Inferior parietal cortex (tissue), 1 donor: ENCODE measurements around the gene MARCHF9.

Experiments
- DNase-seq: peaks from one replicate; pipeline ENCODE4 v3.0.0-alpha.2; 2016; ENCODE audit errors: extremely low spot score

The MARCHF9 gene

GRCh38 chr12:57724003-57724935 is 30.6 kb upstream of the MARCHF9 start:
- no peak for DNase-seq

- no peak for DNase-seq
Observed at GRCh38 chr12:57724936-57725740, 29.8 kb upstream of the MARCHF9 start.

- DNase-seq, result no peak
Observed at GRCh38 chr12:57725851-57726150, 29.1 kb upstream of the MARCHF9 start.

GRCh38 chr12:57726151-57726883 is 28.6 kb upstream of the MARCHF9 start:
- no peak for DNase-seq

- no peak for DNase-seq
Observed at GRCh38 chr12:57726884-57727757, 27.8 kb upstream of the MARCHF9 start.

GRCh38 chr12:57727758-57728395 is 27.0 kb upstream of the MARCHF9 start:
- no peak for DNase-seq

GRCh38 chr12:57729321-57729844 is 25.5 kb upstream of the MARCHF9 start:
- DNase-seq, result no peak

- no peak for DNase-seq
Observed at GRCh38 chr12:57730336-57731067, 24.4 kb upstream of the MARCHF9 start.

GRCh38 chr12:57731411-57732080 is 23.4 kb upstream of the MARCHF9 start:
- DNase-seq, result no peak

GRCh38 chr12:57732270-57732669 is 22.6 kb upstream of the MARCHF9 start:
- DNase-seq, result no peak

- DNase-seq, result no peak
Observed at GRCh38 chr12:57732726-57733593, 21.9 kb upstream of the MARCHF9 start.

GRCh38 chr12:57733928-57734327 is 21.0 kb upstream of the MARCHF9 start:
- DNase-seq, result no peak

- DNase-seq, result no peak
Observed at GRCh38 chr12:57734591-57734990, 20.3 kb upstream of the MARCHF9 start.

- no peak for DNase-seq
Observed at GRCh38 chr12:57735198-57735855, 19.6 kb upstream of the MARCHF9 start.

GRCh38 chr12:57735952-57736740 is 18.8 kb upstream of the MARCHF9 start:
- DNase-seq, result no peak

GRCh38 chr12:57736741-57737466 is 18.0 kb upstream of the MARCHF9 start:
- DNase-seq, result no peak
